Measurements from ENCODE around the gene TEKT2.

GRCh38 chr1:36096500-36097432 is 12.9 kb downstream of the TEKT2 start:
- TF ChIP-seq CTCF (IDR thresholded peaks at IDR 0.05) (no peak), POLR2A (IDR thresholded peaks at IDR 0.05) (no peak), POLR2AphosphoS5 (IDR thresholded peaks at IDR 0.05) (no peak)

All from breast epithelium (tissue), 3 donors.